ENCODE data around the gene RACGAP1.

Gene RACGAP1

DNA sequence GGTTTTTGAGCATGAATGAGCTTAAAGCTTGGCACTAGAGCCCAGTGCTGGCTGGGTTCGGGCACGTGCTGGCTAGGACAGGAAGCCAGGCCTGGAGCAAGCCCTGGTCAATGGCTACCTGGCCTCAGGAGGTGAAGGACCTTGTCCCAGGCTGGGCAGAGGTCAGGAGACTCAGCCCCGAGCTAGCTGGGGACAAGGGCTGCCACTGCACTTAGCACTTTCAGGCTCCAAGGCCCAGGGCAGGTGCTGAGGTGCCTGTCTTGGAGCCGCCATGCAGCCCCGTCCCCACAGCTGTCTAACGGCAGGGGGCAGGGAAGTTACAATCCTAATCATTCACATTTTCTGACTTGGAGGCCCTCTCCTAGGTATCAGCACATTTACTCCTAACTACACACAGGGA lies 56.8 kb downstream of the RACGAP1 start:
- no peak for DNase-seq (ENCODE audit: low read depth in 2 of 2)

DNA sequence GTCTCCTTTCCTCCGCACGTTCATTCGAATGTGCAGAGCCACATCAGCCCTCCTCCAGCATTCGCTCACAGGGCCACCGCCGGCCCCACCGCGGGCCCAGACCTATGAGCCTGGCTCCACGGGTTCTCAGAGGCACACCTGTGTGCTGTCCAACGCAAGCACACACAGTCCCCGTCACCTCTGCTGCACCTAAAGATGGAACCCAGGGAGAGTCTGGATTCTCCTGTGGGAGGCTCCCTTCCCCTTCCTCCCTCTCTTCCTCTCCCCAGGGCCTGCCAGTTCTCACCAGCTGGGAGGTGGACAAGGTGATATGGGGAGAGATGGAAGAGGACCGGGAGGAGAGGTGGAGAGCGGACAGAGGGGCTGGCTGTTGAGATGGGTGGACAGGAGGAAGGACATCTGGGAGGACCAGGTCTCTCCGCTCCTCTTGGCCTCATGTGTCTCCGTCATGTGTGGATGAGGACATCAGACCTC lies 57.5 kb downstream of the RACGAP1 start:
- DNase-seq (ENCODE audit: low read depth in 2 of 2) = no peak

DNA sequence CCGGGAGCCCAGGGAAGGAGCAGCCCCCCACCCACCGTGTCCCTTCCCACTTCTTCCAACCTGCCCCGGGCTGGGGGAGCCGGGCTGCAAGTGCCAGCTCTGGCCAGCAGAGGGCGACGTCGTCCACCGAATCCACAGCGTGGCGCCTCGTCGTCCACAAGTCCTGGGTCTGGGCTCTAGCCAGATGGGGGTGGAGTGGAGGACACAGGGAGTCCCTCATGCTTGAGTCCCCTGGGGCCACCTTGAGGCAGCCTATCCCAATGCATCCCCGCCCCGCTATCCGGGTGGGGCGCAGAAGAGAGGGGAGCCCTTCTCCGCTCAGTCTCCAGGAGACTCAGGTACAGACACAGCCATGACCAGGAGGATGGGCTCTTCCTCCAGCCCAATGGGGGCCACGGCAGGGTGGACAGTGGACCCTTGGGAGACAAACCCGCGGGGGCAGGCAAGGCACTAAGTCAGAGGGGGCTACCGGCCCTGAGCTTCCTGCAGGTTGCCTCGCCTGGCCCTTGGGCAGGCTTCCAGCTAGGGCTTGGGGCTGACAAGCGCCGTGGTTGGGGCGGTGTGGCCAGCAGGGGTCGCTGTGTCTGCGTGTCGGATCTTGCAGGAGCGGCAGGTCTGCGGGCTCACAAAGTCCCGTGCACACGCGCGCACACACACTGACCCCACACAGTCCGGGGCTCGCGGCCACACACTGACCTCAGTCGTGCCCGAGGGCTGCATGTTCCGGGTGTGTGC lies 58.1 kb downstream of the RACGAP1 start:
- peak; percentile 72 to 74 for DNase-seq (ENCODE audit: low read depth in 2 of 2)

- no peak for DNase-seq (ENCODE audit: low read depth in 2 of 2)
These were observed 58.7 kb downstream of the RACGAP1 start for GRCh38 chr12:49966511-49967041.

DNA sequence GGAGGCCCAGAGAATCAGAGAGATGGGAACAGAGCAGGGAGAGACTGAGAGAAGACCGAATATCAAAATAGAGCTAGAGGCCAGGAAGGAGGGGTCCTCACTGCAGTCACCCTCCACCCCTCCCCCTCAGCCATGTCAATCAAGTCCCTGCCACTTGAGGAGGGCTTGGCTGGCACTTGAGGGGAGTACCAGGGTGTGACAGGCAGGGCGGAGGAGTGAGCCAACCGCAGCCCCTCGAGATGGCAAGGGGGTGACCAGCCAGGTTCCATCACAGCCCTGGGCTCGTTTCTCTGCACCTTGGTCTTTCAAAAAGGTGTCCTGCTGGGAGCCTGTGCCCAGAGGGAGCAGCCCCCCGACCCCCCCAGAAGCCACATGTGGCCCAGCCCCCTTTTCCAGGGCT lies 59.5 kb downstream of the RACGAP1 start:
- DNase-seq (ENCODE audit: low read depth in 2 of 2) = no peak

GRCh38 chr12:49964849-49965624 lies 60.3 kb downstream of the RACGAP1 start:
- DNase-seq (ENCODE audit: low read depth in 2 of 2) = no peak

- no peak for DNase-seq (ENCODE audit: low read depth in 2 of 2)
These were observed 61.1 kb downstream of the RACGAP1 start for GRCh38 chr12:49963976-49964815.

DNA sequence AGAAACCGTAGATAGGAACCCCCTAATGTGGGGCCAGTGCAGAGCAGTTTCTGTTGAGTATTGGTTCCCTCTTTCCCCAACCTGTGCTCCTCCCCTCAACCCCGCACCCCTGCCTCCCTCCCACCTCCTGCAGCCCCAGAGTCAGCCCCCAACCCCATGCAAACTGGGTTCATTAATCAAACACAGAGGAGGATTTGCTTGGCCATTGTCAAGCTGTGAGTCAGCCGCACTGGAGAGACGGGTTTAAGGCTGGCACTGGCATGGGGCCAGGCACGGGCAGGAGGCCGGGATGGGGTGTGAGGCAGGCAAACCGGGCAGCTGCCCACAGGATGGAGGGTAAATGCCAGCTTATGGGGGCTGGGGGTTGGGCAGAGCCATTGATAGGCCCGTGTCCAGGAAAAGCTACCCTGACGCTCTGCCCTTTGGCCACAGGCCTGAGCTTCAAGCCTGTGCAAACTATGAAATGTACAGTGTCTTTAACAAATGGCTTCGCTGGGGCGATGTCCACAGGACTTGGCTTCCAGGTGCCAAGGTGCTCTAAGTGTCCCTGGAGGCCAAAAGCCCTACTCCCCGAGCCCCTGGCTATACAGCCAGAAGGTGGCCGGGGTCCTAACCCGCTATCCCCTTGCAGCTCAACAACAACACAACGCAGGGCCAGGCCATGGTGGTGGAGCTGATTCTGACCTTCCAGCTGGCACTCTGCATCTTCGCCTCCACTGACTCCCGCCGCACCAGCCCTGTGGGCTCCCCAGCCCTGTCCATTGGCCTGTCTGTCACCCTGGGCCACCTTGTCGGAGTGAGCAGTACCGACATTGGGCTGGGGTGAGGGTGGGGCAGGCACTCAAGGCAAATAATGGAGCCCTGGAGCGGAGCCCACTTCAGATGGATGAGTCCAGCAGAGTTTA lies 62.2 kb downstream of the RACGAP1 start:
- no peak for DNase-seq (ENCODE audit: low read depth in 2 of 2)

GRCh38 chr12:49961993-49962764 lies 63.1 kb downstream of the RACGAP1 start:
- DNase-seq (ENCODE audit: low read depth in 2 of 2) = no peak

DNA sequence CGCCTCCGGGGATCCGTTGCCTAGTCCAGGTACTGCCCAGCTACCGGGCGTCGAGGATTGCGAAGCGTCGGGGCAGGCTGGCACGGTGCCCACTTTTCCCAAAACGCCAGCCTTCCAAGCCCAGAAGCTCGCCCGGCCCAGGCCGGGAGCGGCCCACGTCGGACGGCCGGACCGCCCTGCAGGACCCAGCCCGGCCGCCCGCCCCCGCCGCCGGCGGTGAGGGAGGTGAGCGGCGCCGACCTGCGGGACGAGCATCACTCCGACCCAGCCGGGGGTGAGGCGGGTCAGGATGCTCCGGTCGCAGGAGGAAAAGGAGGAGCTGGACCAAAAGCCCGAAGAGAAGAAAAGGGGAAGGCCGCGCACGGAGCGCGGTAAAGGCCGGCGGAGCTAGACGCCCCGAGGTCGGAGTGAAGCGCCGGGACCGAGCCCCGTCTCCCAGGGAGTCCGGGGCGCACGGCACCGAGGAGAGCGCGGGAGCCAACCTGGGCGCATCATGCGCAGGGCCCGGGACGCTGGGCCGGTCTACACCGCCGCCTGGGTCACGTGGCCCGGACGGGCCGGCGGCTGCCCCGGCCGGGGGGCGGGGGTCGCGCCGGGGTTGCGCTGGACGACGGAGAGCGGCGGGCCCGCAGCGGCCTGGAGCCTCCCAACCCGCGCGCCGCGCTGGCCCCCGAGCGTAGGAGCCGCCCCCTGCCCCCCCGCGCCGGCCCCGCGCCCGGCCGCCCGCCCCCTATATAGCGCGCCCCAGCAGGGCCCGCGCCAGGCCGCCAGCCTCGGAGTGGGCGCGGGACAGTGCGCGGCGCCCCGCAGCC lies 64.0 kb downstream of the RACGAP1 start, which contains the start of gene AQP5:
Gene AQP5 (plus strand): TSS at position 762 of the 812 bp plus-strand sequence. CDS start 146 bp downstream, outside the sequence.
- no peak for DNase-seq (ENCODE audit: low read depth in 2 of 2)

GRCh38 chr12:49960474-49961110 lies 64.7 kb downstream of the RACGAP1 start:
- DNase-seq (ENCODE audit: low read depth in 2 of 2) = no peak

GRCh38 chr12:49959685-49960473 lies 65.4 kb downstream of the RACGAP1 start:
- DNase-seq (ENCODE audit: low read depth in 2 of 2) = no peak

- no peak for DNase-seq (ENCODE audit: low read depth in 2 of 2)
These were observed 67.7 kb downstream of the RACGAP1 start for GRCh38 chr12:49957570-49957967.

GRCh38 chr12:49956663-49957569 lies 68.4 kb downstream of the RACGAP1 start:
- no peak for DNase-seq (ENCODE audit: low read depth in 2 of 2)

GRCh38 chr12:49955899-49956662 lies 69.2 kb downstream of the RACGAP1 start:
- no peak for DNase-seq (ENCODE audit: low read depth in 2 of 2)
